GM12874 (cell line): Measurements from ENCODE around the gene PRDM11.

ENCODE experiments used
- CTCF ChIP-seq: IDR thresholded peaks from 2 replicates; pipeline ENCODE4 v1.5.1; 2011; ENCODE audit warnings: low read depth, mild to moderate bottlenecking, control low read depth, low read length, moderate library complexity; ENCODE audit not compliant: insufficient read depth

The PRDM11 gene

GRCh38 chr11:45143494-45143893 is 2.9 kb upstream of the PRDM11 start:
- TF ChIP-seq CTCF: no peak

GRCh38 chr11:45144126-45145082 is 2.0 kb upstream of the PRDM11 start:
- TF ChIP-seq CTCF: no peak

GRCh38 chr11:45145083-45145378 is 1.4 kb upstream of the PRDM11 start:
- TF ChIP-seq CTCF: no peak

- TF ChIP-seq CTCF: no peak
These were observed 914 bp upstream of the PRDM11 start for GRCh38 chr11:45145379-45146071.

GRCh38 chr11:45147017-45147728 is 734 bp downstream of the PRDM11 start:
- no peak for TF ChIP-seq CTCF

GRCh38 chr11:45147891-45148675 is 1.6 kb downstream of the PRDM11 start:
- no peak for TF ChIP-seq CTCF
